Urothelium cell line (cell line): Measurements from ENCODE around the gene LTBP1.
"Not testable (repeated sequence)": the region's sequence is repeated elsewhere in the genome, so short reads cannot be mapped to it uniquely, and the experiment has no call there.

ENCODE experiments used
- DNase-seq: peaks from one replicate; pipeline ENCODE4 v3.0.0; 2011; ENCODE audit warnings: low spot score, mixed read lengths
- FAIRE-seq: peaks from 2 replicates; lab custom pipeline; 2011; peaks lifted over from hg19 to GRCh38; lab: Jason Lieb, UNC

Gene LTBP1

GRCh38 chr2:33365264-33365970 is 418.7 kb downstream of the LTBP1 start:
- no peak for FAIRE-seq
- DNase-seq, result no peak

DNA sequence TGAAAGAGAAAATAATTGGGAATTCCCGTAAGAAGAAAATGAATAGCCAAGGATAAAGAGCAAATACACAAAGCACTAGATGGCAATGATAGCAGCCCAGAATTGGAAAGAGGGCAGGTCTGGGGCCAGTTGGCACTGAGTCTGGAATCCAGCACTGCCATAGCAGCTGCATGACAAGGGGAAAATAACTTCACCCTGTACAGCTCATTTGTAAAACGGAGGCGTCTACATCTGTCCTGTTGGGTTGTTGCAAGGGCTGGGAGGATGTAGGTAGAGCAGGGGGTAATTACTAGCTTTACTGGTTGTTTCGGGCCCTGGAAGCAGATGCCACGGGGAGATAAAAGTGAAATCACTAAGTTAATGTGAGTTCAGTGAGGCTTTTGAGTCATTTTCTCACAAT is 419.7 kb downstream of the LTBP1 start:
- FAIRE-seq (no peak), DNase-seq (no peak)

DNA sequence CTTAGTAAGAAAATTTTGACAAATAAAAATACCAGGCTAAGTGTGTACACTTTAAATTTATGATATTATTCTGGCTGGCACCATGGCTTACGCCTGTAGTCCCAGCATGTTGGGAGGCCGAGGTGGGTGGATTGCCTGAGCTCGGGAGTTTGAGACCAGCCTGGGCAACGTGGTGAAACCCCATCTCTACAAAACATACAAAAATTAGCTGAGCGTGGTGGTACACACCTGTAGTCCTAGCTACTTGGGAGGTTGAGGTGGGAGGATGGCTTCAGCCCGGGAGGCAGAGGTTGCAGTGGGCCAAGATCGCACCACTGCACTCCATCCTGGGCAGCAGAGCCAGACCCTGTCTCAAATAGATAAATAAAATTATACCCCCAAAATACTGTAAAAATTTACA is 421.8 kb downstream of the LTBP1 start:
- peak; percentile 17 for FAIRE-seq
- not testable (repeated sequence) for DNase-seq

DNA sequence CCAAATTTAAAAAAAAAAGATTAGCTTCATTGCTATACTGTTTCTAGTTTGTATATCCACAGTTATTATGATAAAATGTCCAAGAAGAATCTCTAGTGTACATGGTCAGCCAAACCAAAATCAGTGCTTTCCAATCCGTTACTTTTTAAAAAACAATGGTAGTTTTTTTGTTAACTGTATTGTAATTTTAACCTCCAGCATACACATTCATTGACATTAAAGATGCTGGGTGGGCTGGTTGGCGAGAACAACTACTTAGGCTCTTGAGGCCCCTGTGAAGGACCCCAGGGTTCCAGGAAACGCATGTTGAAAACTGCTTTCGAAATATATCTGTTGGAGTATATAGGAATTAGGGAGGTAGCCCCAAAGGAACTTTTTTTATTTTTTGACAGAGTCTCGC is 422.4 kb downstream of the LTBP1 start:
- DNase-seq (no peak), FAIRE-seq (no peak)

DNA sequence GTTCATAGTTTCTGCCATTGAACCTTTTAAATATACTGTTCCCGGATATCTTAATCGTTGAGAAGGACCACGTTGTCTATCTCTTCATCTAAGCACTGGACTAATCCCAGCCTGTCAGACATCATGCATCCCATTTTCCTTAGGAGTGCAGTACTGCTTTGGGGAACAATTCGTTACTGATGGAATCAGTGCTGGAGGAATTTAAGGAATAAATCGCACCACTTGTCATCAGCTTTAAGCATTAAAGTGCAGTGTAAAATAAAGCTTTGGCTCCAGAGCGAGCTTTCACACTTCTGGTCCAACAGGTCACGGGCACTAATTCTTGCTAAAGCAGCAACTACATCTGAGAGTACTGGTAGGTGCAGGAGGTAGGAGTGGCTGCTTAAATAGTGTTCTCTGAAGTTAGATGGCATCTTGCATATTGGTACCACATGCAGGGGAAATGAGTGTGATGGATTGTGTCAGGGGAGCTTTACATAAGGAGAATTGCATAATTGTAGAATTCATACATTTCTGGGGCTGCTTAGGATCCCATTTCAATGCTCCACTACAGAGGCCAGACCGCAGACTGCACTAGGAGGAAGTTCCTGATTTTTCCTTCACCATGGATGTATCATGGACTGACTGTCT is 424.0 kb downstream of the LTBP1 start:
- no peak for DNase-seq
- no peak for FAIRE-seq

GRCh38 chr2:33371304-33372090 is 424.7 kb downstream of the LTBP1 start:
- FAIRE-seq, result no peak
- DNase-seq, result no peak

DNA sequence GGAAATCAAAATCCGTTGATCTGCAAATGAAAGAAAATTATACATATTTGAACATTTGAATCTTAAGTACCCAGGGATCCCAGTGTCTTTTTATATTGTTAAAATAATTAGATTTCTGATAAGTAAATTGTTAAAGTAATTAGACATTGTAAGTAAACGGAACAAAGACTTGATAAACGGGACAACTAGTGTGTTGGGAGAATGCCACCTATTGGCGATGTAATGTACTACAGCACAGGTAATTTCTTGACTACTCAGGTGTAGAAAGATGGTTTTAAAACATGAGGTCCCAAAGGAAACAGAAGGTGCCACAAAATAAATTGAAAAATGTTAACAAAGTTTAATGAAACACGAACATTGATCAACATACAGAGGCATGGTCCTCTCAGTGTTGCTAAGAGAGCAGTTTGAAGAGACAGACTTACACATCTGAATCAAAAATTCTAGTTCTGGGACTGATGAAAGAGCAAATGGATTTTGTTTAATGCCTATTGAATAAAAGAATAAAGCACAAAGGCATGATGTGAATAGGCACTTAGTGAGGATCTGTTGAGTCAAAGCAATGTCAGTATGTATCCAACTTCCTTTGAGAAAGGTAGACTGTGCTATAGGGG is 426.3 kb downstream of the LTBP1 start:
- FAIRE-seq (no peak), DNase-seq (peak; percentile 53)

- FAIRE-seq, result no peak
- no peak for DNase-seq
These were observed 427.2 kb downstream of the LTBP1 start for GRCh38 chr2:33373986-33374385.

GRCh38 chr2:33375054-33375453 is 428.3 kb downstream of the LTBP1 start:
- no peak for DNase-seq
- FAIRE-seq, result no peak

DNA sequence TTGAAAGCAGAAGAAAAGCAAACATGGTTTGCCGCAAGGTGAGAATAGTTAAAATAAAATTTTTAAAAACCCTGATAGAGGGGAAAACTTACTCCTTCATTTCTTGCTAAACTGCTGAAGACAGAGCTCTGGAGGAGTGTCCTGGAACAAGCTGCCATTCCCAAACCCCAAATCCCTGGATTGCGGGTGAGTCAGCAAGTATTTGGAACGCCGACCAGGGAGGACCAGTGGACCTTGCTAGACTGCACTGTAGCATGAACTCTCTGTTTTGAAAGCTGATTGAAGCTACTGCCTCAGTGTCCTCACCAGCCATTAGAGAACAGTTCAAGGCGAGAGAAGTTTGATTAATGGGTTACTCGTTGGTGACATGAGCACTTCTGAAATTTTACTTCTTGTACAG is 430.3 kb downstream of the LTBP1 start:
- FAIRE-seq (no peak), DNase-seq (no peak)

DNA sequence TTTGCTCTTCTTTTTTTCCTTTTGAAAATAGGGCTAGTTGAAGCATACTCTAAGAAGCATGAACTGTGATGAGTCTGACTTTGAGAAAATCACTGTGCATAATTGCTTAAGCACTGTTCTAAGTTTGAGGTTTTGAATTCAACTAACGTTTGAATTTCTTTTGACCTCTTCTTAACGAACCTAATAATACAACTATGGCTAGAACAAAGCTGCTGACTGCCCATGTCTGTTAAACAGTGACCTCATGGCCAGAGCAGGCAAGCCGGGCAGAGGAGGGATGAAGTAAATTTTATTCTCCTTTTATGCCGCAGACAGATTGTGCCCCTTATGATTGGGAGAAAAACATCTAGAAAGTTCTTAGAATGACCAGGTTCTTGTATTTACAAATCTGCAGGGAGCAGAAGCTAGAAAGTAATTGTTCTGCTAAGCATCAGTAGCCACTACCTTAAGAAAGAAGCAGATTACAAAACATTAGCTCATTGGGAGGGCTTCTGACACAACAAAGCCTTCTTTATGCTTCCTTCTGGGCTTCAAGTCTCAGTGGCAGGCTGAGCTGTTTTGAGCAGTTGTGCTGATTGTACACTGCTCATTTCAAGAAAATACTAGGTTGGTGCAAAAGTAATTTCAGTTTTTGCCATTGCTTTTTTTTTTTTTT is 431.9 kb downstream of the LTBP1 start:
- FAIRE-seq (no peak), DNase-seq (no peak)

DNA sequence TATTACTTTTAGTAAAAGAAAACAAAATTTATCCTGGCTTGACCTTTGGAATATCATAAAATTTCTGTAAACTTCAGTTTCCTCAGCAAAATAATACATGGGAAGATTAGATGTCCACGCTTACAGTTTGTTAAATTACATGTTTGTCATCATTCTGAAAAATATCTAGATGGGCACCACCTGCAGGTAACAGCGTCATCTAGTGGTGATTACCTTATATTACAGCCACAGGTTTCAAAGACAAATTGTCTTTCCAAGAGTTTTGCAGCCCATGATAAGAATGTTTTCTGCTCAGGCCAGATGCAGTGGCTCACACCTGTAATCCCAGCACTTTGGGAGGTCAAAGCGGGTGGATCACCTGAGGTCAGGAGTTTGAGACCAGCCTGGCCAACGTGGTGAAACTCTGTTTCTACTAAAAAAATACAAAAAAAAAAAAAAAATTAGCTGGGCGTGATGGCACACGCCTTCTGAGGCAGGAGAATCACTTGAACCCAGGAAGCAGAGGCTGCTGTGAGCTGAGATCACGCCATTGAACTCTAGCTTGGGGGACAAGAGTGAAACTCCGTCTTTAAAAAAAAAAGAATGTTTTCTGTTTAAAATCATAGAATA is 433.4 kb downstream of the LTBP1 start:
- DNase-seq (peak; percentile 18), FAIRE-seq (no peak)

DNA sequence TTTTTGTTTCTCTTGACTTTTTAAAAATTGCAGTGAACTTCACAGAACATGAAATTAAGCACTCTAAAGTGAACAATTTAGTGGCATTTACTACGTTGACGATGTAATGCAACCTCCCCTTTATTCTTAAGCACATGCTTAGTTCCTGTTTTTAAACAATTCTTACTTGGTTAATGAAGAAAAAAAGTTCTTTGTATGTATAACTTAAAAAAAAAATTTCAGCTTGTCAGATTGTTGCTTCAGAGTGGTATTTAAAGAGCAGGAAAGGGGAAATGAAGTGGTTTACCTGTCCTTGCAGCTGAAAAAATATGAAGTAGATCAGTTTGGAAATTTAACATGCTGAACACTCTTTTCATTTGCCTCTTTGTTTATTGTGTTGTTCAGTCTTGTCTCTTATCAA is 434.0 kb downstream of the LTBP1 start:
- DNase-seq, result no peak
- FAIRE-seq, result no peak

GRCh38 chr2:33381301-33381858 is 434.6 kb downstream of the LTBP1 start:
- FAIRE-seq, result no peak
- DNase-seq, result no peak

DNA sequence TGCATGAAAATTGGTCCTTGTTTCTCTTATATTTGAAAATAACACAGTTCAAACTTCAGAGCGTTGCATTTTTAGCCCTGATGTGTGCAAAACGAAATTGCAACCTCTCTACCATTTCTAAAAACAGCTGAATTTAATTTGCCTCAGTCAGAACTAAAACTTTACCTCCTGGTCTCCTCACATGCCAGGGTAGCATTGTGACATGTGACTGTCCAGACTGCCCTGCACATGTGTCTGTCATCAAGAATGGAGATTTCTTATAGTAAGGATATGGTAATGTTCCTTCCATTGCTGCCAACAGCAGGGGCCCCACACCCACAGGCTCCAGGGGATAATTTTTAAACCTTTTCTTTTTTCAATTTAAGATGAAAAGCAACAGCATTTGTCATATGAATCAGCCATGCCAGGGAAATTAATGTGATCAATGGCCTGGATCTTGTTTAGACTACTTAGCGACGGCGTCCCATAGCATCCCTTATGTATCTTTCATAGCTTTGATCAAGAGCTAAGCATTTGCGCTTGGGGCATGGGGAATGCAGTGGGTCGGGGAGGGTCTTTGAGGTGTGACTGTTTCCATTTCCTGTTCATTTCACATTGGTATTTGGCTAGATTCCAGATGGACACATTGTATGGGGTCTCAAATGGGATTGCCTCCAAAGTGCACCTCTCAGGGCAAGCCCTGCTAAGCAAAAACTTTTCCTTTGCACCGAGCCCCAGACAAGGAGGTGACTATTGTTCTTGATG is 437.3 kb downstream of the LTBP1 start:
- FAIRE-seq, result no peak

GRCh38 chr2:33384599-33384961 is 437.8 kb downstream of the LTBP1 start:
- FAIRE-seq, result no peak
- no peak for DNase-seq

More for the DNA sequence above, 437.3 kb downstream of the LTBP1 start:
- DNase-seq, result no peak

GRCh38 chr2:33388996-33389395 is 442.2 kb downstream of the LTBP1 start:
- FAIRE-seq (no peak), DNase-seq (no peak)

DNA sequence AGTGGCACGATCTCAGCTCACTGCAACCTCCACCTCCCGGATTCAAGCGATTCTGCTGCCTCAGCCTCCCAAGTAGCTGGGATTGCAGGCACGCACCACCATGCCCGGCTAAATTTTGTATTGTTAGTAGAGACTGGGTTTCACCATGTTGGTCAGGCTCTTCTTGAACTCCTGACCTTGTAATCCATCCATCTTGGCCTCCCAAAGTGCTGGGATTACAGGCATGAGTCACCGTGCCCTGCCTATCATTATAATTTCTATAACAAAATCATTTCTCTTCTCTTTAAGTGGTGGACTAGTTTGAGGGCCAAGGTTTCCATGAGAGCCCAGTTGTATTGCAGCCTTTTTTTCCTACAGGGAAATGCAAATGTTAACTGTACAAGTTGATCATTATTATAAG is 442.9 kb downstream of the LTBP1 start:
- DNase-seq, FAIRE-seq: not testable (repeated sequence)

DNA sequence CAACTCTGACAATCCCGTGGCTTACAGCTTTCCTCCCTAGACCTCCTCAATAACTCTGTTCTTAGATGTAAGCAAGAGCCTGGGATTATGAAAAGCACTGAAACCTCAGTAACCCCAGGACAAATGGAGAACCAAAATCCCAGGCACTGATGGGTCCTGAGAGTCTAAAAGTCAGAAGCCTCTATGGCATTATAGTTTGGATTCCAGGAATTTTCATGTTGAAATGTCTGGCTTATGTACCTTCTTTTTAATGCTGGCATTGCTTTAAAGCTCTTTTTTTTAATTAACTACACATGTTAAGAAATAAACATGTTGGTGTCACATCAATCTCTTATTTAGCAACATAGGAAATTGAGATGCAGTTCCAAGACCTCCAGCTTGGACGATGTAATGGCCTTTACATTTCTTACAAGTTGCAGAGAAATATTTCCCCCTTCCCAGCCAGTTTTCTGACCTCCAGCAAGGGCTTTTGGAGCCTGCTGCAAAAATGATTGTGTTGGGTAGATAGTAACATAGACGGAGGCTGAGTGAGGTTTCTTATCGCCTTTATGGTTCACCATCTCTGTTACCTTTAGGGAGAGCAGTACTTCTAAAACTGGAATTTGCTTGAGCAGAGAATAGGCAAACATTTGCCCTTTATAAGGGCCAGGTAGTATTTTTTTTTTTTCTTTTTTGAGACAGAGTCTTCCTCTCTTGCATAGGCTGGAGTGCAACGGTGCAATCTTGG is 444.9 kb downstream of the LTBP1 start:
- FAIRE-seq, result no peak
- DNase-seq, result no peak
